Left ventricle myocardium inferior (tissue), 1 donor: ENCODE measurements around the gene NRG3. TPM values are rescaled to one million over a fixed set of nuclear protein-coding genes. Genes with fewer than 3 reads are reported as not detected.

Experiments
- DNase-seq: peaks from one replicate; pipeline ENCODE4 v3.0.0-alpha.2; 2020
- H3K27ac ChIP-seq: fragments of 200-600 bp; replicated peaks from 2 replicates; pipeline ENCODE4 v1.8.0; 2021
- H3K27me3 ChIP-seq: fragments of 200-600 bp; 2 replicates; pipeline ENCODE4 v1.8.0; 2021; ENCODE audit warnings: low read depth
- H3K36me3 ChIP-seq: fragments of 200-600 bp; 2 replicates; pipeline ENCODE4 v1.8.0; 2021
- H3K4me1 ChIP-seq: fragments of 200-600 bp; 2 replicates; pipeline ENCODE4 v1.8.0; 2021
- H3K4me3 ChIP-seq: fragments of 200-600 bp; 2 replicates; pipeline ENCODE4 v1.8.0; 2021; ENCODE audit warnings: mild to moderate bottlenecking, moderate library complexity
- H3K9me3 ChIP-seq: fragments of 200-600 bp; replicated peaks from 2 replicates; pipeline ENCODE4 v1.8.0; 2021
- intact Hi-C: fragments of 100-400 bp; cut with micrococcal nuclease; formaldehyde crosslinking; loops from one replicate; pipeline ENCODE4 v1.11.0; 2022
- total RNA-seq: library from RNA; stranded (reverse); fragmentation: NEBNext Ultra II Directional; extraction: Animal tissue kit (Norgen Biotek cat#: 25700); gene quantifications from one replicate; pipeline ENCODE4 v1.2.1, GENCODE V29; 2021
- TF ChIP-seq, protein P1 (sequence below): fragments of 200-600 bp; IDR thresholded peaks from 2 replicates; pipeline ENCODE4 v1.8.0; 2021; ENCODE audit warnings: antibody characterized with exemption, mild to moderate bottlenecking, borderline replicate concordance
- donor health status: DM: no; HTN: yes; CAD: no; lungs with severe emphysema.

The NRG3 gene
- total RNA-seq, 1 donor from 2014 or later: 0.11 TPM

DNA sequence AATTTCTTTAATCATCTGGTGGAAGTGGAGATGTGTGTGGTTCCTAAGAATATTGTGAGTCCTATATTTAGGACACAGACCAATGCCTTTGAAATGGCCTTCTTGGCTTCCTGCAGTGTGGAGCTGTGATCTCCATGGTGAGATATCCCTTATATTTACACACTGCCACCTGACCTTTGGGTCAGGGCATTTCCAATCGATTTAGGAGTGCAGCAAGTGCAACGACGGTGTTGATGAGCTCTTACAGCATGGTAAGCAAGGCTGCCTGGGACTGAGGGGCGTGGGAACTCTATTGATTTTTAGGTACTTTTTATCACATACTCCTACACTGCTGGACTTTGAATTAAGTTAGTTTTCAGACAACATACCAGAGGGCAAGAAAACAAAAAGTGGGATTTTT lies 146.0 kb downstream of the NRG3 start:
- TF ChIP-seq, protein P1, sequence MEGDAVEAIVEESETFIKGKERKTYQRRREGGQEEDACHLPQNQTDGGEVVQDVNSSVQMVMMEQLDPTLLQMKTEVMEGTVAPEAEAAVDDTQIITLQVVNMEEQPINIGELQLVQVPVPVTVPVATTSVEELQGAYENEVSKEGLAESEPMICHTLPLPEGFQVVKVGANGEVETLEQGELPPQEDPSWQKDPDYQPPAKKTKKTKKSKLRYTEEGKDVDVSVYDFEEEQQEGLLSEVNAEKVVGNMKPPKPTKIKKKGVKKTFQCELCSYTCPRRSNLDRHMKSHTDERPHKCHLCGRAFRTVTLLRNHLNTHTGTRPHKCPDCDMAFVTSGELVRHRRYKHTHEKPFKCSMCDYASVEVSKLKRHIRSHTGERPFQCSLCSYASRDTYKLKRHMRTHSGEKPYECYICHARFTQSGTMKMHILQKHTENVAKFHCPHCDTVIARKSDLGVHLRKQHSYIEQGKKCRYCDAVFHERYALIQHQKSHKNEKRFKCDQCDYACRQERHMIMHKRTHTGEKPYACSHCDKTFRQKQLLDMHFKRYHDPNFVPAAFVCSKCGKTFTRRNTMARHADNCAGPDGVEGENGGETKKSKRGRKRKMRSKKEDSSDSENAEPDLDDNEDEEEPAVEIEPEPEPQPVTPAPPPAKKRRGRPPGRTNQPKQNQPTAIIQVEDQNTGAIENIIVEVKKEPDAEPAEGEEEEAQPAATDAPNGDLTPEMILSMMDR: no peak
- Histone ChIP-seq H3K4me3 (no peak overlapping the region), H3K27me3 (no peaks in the 10 kb centered on the region), H3K9me3 (peaks cover 23% of the 10 kb centered on the region), H3K4me1 (no peaks in the 10 kb centered on the region), H3K27ac (no peak overlapping the region), H3K36me3 (no peaks in the 10 kb centered on the region)
- no peak for DNase-seq
- intact Hi-C loops: no loop called here

DNA sequence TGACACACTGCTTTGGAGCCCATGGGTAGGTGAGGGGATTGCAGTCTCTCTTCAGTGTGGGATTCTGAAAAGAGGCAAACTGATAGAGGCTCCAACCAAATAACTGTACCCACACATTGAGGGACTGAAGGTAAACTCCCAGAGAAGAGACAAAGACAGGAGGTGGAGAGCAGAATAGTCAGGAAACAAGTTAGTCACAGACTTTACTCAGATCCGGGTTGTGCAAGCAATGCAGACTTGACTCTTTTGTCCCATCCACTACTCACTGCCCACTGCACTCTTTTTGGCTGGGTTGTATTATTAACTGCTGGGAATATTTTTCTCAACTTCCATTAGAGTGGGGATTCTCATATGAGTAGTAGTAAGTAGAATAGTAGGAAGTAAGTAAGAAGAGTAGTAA lies 152.7 kb downstream of the NRG3 start:
- H3K27ac ChIP-seq: no peak overlapping the region
- H3K9me3 ChIP-seq: peaks cover 3% of the 10 kb centered on the region
- DNase-seq: no peak
- intact Hi-C loops: no loop called here
- H3K4me3 ChIP-seq: no peak overlapping the region
- H3K4me1 ChIP-seq: no peaks in the 10 kb centered on the region
- TF ChIP-seq, protein P1: no peak
- no peaks in the 10 kb centered on the region for H3K36me3 ChIP-seq
- H3K27me3 ChIP-seq: no peaks in the 10 kb centered on the region

DNA sequence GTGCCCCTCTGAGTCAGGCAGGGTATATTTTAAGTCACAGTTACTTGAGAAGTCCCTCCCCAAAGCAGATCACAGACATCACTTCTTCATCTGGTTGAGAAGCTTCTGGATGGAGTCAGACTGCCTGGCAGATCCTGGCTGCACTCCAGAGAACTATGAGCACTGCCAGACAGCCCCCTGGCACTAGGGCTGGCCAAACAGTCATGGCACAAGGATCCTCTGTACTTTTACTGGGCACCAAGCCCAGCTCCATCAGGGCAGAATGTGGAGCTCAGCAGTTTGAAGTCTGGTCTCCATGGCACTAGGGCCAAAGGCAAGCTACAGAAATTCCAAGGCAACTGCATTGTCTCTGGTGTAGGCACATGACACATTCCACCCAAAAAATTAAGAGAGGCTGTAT lies 162.1 kb downstream of the NRG3 start:
- peaks cover 5% of the 10 kb centered on the region for H3K9me3 ChIP-seq
- no peaks in the 10 kb centered on the region for H3K36me3 ChIP-seq
- intact Hi-C loops: no loop called here
- DNase-seq: no peak
- no peak overlapping the region for H3K4me3 ChIP-seq
- no peaks in the 10 kb centered on the region for H3K27me3 ChIP-seq
- TF ChIP-seq, protein P1: no peak
- H3K4me1 ChIP-seq: no peaks in the 10 kb centered on the region
- H3K27ac ChIP-seq: no peak overlapping the region

DNA sequence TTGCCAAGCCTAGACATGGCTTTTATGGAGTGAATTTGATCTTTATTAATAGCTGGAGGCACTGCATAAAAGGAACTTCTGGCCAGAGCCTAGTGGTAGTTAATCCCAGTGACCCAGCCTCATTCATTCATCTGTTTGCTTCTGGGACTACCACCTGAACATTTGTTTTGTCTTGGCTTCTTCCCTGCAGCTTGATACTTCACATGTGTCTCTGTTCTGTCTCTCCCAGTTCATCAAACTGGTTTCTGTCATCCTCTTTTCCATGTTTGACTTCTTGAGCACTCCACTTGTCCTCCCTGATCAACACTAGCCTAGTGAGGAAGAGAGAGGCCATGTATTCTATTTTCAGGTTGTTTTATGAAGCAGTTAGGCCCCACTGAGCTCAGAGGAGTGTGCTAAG lies 163.6 kb downstream of the NRG3 start:
- no peak for DNase-seq
- H3K36me3 ChIP-seq: no peaks in the 10 kb centered on the region
- no peaks in the 10 kb centered on the region for H3K27me3 ChIP-seq
- H3K4me1 ChIP-seq: no peaks in the 10 kb centered on the region
- intact Hi-C loops: no loop called here
- TF ChIP-seq, protein P1: no peak
- H3K9me3 ChIP-seq: peaks cover 5% of the 10 kb centered on the region
- H3K27ac ChIP-seq: no peak overlapping the region
- no peak overlapping the region for H3K4me3 ChIP-seq

DNA sequence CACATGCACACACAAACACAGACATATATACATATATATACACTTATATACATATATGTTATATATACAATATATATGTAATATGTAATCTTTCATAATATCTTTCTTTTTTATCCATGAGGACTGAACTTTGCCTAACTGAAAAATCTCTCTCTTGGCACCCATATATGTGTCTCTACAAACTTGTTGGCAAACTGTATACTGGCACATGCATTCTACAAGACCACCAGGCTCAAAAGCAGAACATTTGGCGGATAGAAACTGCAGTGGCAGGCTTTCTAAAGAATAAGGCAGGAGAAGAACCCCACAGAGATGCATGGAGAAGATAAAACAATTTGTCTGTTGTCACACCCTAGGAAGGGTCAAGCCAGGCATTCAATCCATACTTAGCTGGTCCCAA lies 165.3 kb downstream of the NRG3 start:
- peaks cover 5% of the 10 kb centered on the region for H3K9me3 ChIP-seq
- TF ChIP-seq, protein P1: no peak

DNA sequence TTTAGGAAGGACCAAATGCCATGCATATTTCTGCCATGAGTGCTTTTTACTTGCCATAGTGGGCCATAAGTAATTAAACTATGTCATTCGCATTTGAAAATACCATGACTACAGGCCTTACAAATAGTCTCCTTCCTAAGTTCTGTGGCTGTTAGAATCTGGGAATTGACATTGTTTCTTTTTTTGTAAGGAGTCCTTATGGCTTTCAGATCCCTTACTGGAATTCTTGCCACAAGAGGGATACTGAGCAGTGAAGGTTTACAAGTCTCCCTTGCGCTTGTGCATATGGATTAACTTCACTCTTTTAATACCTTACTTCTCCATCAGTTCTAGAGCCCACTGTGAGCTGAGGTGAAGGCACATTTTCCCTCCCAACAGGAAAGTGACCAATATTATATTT lies 166.0 kb downstream of the NRG3 start:
- Histone ChIP-seq H3K27me3 (no peaks in the 10 kb centered on the region), H3K27ac (no peak overlapping the region), H3K4me1 (no peaks in the 10 kb centered on the region), H3K4me3 (no peak overlapping the region), H3K9me3 (peaks cover 5% of the 10 kb centered on the region), H3K36me3 (no peaks in the 10 kb centered on the region)
- DNase-seq: no peak
- TF ChIP-seq, protein P1: no peak
- intact Hi-C loops: no loop called here

More for the DNA sequence above, 165.3 kb downstream of the NRG3 start:
- intact Hi-C loops: no loop called here
- Histone ChIP-seq H3K36me3 (no peaks in the 10 kb centered on the region), H3K27me3 (no peaks in the 10 kb centered on the region), H3K4me1 (no peaks in the 10 kb centered on the region), H3K27ac (no peak overlapping the region), H3K4me3 (no peak overlapping the region)
- DNase-seq: no peak
